MCF 10A (cell line): ENCODE measurements around the gene RALGPS1. TPM values are rescaled to one million over a fixed set of nuclear protein-coding genes. Genes with fewer than 3 reads are reported as not detected.
A peak's percentile ranks its signal among the peaks of the same experiment; 100 is the strongest.

Experiments used
- BruUV-seq: library from RNA; stranded (reverse); fragments of 400-500 nt; replicated peaks from 2 replicates; lab custom pipeline; 2021; lab: Mats Ljungman, UMichigan
- CTCF ChIA-PET: fragments of 300-600 bp; sonication (Branson Sonifier 250); formaldehyde crosslinking; extraction: SDS; loops from one replicate; lab custom pipeline; 2021; ENCODE audit warnings: antibody characterized with exemption, inconsistent platforms; lab: Yijun Ruan, JAX
- POLR2A ChIA-PET: fragments of 300-600, 350-650 bp; sonication (Branson Sonifier 250); formaldehyde crosslinking; extraction: SDS; loops from one replicate; lab custom pipeline; 2020; ENCODE audit warnings: antibody characterized with exemption, inconsistent platforms; lab: Yijun Ruan, JAX
- DNase-seq: peaks from one replicate; pipeline ENCODE4 v3.0.0-alpha.2; 2018; ENCODE audit not compliant: unreplicated experiment
- H3K27ac Mint-ChIP-seq: one replicate; pipeline ENCODE4 v1.8.0; 2022; ENCODE audit warnings: mild to moderate bottlenecking, low read depth, mixed read lengths; ENCODE audit not compliant: unreplicated experiment
- H3K27me3 Mint-ChIP-seq: one replicate; pipeline ENCODE4 v1.8.0; 2022; ENCODE audit warnings: mixed read lengths; ENCODE audit not compliant: insufficient read depth, unreplicated experiment
- H3K36me3 Mint-ChIP-seq: one replicate; pipeline ENCODE4 v1.8.0; 2022; ENCODE audit warnings: mild to moderate bottlenecking, moderate library complexity, mixed read lengths; ENCODE audit not compliant: insufficient read depth, unreplicated experiment
- H3K4me1 Mint-ChIP-seq: one replicate; pipeline ENCODE4 v1.8.0; 2022; ENCODE audit warnings: mixed read lengths; ENCODE audit not compliant: insufficient read depth, unreplicated experiment
- H3K4me3 Mint-ChIP-seq: one replicate; pipeline ENCODE4 v1.8.0; 2022; ENCODE audit warnings: mild to moderate bottlenecking, moderate library complexity, mixed read lengths; ENCODE audit not compliant: unreplicated experiment
- H3K9me3 Mint-ChIP-seq: one replicate; pipeline ENCODE4 v1.8.0; 2022; ENCODE audit warnings: mixed read lengths; ENCODE audit not compliant: unreplicated experiment
- CTCF ChIP-seq: fragments of 200-600 bp; IDR thresholded peaks from one replicate; pipeline ENCODE4 v1.8.0; 2022; ENCODE audit warnings: antibody characterized with exemption, mild to moderate bottlenecking; ENCODE audit not compliant: unreplicated experiment
- intact Hi-C: fragments of 100-400 bp; cut with micrococcal nuclease; formaldehyde crosslinking; loops from 2 replicates; pipeline ENCODE4 v1.14.1; 2022
- total RNA-seq: library from RNA; stranded (reverse); gene quantifications from 2 replicates; pipeline ENCODE4 v1.2.3, GENCODE V29; 2022

RALGPS1 gene
- total RNA-seq, 1 experiment from 2014 or later: 2.4 TPM

DNA sequence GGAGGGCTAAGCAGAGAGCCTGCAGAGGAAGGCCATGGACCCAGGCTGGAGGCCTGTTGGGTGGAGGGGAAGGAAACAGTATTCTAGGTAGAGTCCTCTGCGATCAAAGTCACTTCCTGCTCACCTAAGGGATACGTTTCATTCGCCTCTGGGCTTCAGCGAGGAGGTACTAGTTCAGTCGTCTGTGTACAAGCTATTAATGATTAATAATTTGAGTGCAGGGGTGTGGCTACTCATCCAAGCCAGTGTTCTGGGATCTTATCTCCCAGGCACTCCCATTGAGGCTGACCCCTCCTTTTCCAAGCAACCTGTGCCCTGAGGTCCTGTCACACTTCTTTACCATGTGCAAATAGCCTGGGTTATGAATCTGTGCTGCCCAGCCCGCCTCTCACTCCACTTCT lies 25.2 kb downstream of the RALGPS1 start:
- intact Hi-C loops: loop anchor here (1.0 to 5.0 kb wide), 4 partner anchors 25 to 647 kb away; partner anchors contain the start of gene SLC2A8
- no TSS peak for BruUV-seq

GRCh38 chr9:126942399-126942798 lies 27.8 kb downstream of the RALGPS1 start:
- CTCF ChIA-PET: interaction anchor here (0.6 to 8.6 kb wide), 14 partner anchors 19 to 1916 kb away, joined by 3 to 131 read pairs (median 4); partner anchors contain the start of gene GARNL3
- intact Hi-C loops: loop anchor here (5.0 kb wide), 1 partner anchor 645 kb away; no protein-coding TSS in a partner anchor

More for the DNA sequence above, 25.2 kb downstream of the RALGPS1 start:
- Mint-ChIP-seq H3K36me3 (no peaks in the 10 kb centered on the region), H3K27me3 (peaks cover 25% of the 10 kb centered on the region), H3K9me3 (no peaks in the 10 kb centered on the region), H3K4me1 (no peaks in the 10 kb centered on the region), H3K27ac (no peak overlapping the region), H3K4me3 (no peak overlapping the region)
- no peak for TF ChIP-seq CTCF
- CTCF ChIA-PET: interaction anchor here (0.6 to 8.6 kb wide), 22 partner anchors 8 to 356 kb away, joined by 3 to 131 read pairs (median 4); no protein-coding TSS in a partner anchor
- no peak for DNase-seq
- POLR2A ChIA-PET: interaction anchor here (2.7 kb wide), 1 partner anchor 259 kb away, joined by 11 read pairs; no protein-coding TSS in a partner anchor

GRCh38 chr9:126945682-126946081 lies 31.1 kb downstream of the RALGPS1 start:
- H3K9me3 Mint-ChIP-seq: no peaks in the 10 kb centered on the region
- H3K27ac Mint-ChIP-seq: no peak overlapping the region
- CTCF ChIA-PET: interaction anchor here (0.8 kb wide), 2 partner anchors 19 to 252 kb away, joined by 3 read pairs; no protein-coding TSS in a partner anchor
- intact Hi-C loops: no loop called here
- no peak for TF ChIP-seq CTCF
- H3K4me3 Mint-ChIP-seq: no peak overlapping the region
- H3K36me3 Mint-ChIP-seq: no peaks in the 10 kb centered on the region
- no TSS peak for BruUV-seq
- no peak for DNase-seq
- no peaks in the 10 kb centered on the region for H3K4me1 Mint-ChIP-seq
- peaks cover 25% of the 10 kb centered on the region for H3K27me3 Mint-ChIP-seq
- POLR2A ChIA-PET: no interaction called here

More at GRCh38 chr9:126942399-126942798, 27.8 kb downstream of the RALGPS1 start:
- Mint-ChIP-seq H3K27me3 (peaks cover 25% of the 10 kb centered on the region), H3K9me3 (no peaks in the 10 kb centered on the region), H3K4me1 (no peaks in the 10 kb centered on the region), H3K4me3 (no peak overlapping the region), H3K27ac (no peak overlapping the region), H3K36me3 (no peaks in the 10 kb centered on the region)
- POLR2A ChIA-PET: interaction anchor here (0.7 to 1.5 kb wide), 4 partner anchors 255 to 305 kb away, joined by 3 read pairs; no protein-coding TSS in a partner anchor
- TF ChIP-seq CTCF: no peak
- no TSS peak for BruUV-seq
- DNase-seq: no peak

GRCh38 chr9:126947529-126947928 lies 32.9 kb downstream of the RALGPS1 start:
- intact Hi-C loops: no loop called here
- TF ChIP-seq CTCF: no peak
- ChIA-PET CTCF (interaction anchor here (0.6 to 2.8 kb wide), 5 partner anchors 18 to 251 kb away, joined by 3 to 17 read pairs (median 4); no protein-coding TSS in a partner anchor), POLR2A (no interaction called here)
- no peaks in the 10 kb centered on the region for H3K4me1 Mint-ChIP-seq
- peak; percentile 16 for DNase-seq
- H3K36me3 Mint-ChIP-seq: no peaks in the 10 kb centered on the region
- no peaks in the 10 kb centered on the region for H3K9me3 Mint-ChIP-seq
- no TSS peak for BruUV-seq
- H3K27ac Mint-ChIP-seq: no peak overlapping the region
- no peak overlapping the region for H3K4me3 Mint-ChIP-seq
- H3K27me3 Mint-ChIP-seq: peaks cover 12% of the 10 kb centered on the region
